Adrenal gland (tissue), 5 donors: ENCODE measurements around the gene PGM2.

ENCODE experiments used
- POLR2A ChIP-seq, 2 donors: fragments of 450-650 bp; IDR thresholded peaks; one replicate each; pipeline ENCODE4 v1.6.1; 2017; ENCODE audit warnings: antibody characterized with exemption in 2 of 2, mild to moderate bottlenecking in 2 of 2, moderate library complexity in 1 of 2
- TF ChIP-seq, protein P1 (sequence below), 6 experiments: fragments of 450-650 bp in 4 of 6; fragments of 200-600 bp in 2 of 6; sonication (generic) in 1 of 6; IDR thresholded peaks; 1 replicate in 5 of 6; 2 replicates in 1 of 6; pipeline versions ENCODE4 v1.5.1 to v1.8.0; 2016 to 2021; ENCODE audit warnings: antibody characterized with exemption in 6 of 6, mild to moderate bottlenecking in 2 of 6, moderate library complexity in 1 of 6
- donor health status: DM: no; HTN: no; CAD: no.

DNA sequence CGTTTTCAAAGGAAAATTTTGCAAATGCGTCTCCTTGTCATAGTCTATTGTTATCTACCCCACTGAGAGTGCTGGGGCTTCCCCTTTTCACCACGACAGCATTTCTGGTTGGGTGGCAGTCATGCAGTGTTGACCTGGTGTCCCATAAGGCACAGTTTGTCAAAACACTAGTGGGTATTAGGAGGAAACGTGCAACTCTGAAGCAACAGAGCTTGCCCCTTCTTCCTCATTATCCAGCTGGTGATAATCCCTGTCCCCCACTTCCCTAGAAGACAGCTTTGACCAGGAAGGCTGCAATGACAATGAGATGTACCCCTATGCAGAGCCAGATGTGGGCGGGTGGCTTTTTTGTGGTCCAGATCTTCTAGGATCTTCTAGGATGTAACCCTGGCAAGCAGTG, 66.2 kb downstream of the PGM2 start:
- TF ChIP-seq, protein P1, sequence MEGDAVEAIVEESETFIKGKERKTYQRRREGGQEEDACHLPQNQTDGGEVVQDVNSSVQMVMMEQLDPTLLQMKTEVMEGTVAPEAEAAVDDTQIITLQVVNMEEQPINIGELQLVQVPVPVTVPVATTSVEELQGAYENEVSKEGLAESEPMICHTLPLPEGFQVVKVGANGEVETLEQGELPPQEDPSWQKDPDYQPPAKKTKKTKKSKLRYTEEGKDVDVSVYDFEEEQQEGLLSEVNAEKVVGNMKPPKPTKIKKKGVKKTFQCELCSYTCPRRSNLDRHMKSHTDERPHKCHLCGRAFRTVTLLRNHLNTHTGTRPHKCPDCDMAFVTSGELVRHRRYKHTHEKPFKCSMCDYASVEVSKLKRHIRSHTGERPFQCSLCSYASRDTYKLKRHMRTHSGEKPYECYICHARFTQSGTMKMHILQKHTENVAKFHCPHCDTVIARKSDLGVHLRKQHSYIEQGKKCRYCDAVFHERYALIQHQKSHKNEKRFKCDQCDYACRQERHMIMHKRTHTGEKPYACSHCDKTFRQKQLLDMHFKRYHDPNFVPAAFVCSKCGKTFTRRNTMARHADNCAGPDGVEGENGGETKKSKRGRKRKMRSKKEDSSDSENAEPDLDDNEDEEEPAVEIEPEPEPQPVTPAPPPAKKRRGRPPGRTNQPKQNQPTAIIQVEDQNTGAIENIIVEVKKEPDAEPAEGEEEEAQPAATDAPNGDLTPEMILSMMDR (IDR thresholded peaks at IDR 0.05) = no peak
- TF ChIP-seq POLR2A (IDR thresholded peaks at IDR 0.05) = no peak
